Gastrocnemius medialis (tissue), 4 donors: ENCODE results near the gene PTPRM.

ENCODE experiments used
- CTCF ChIP-seq, 5 experiments: fragments of 450-650 bp in 3 of 5; fragments of 200-600 bp in 2 of 5; sonication (generic) in 2 of 5; IDR thresholded peaks in 4 of 5; conservative IDR thresholded peaks in 1 of 5; 1 replicate in 4 of 5; 2 replicates in 1 of 5; pipeline ENCODE4 v1.5.1; 2016 to 2019; ENCODE audit warnings: antibody characterized with exemption in 5 of 5, mild to moderate bottlenecking in 3 of 5, moderate library complexity in 3 of 5
- POLR2A ChIP-seq, 2 donors: fragments of 450-650 bp; IDR thresholded peaks; one replicate each; pipeline ENCODE4 v1.6.1; 2017; ENCODE audit warnings: antibody characterized with exemption in 2 of 2, mild to moderate bottlenecking in 2 of 2, moderate library complexity in 2 of 2

GRCh38 chr18:7666195-7666776 is 99.2 kb downstream of the PTPRM start:
- TF ChIP-seq CTCF (IDR thresholded peaks at IDR 0.05 in 4 of 5, conservative IDR thresholded peaks at IDR 0.05 in 1 of 5), result no peak
- no peak for TF ChIP-seq POLR2A (IDR thresholded peaks at IDR 0.05)
